Measurements from ENCODE around the gene DST.

The DST gene

DNA sequence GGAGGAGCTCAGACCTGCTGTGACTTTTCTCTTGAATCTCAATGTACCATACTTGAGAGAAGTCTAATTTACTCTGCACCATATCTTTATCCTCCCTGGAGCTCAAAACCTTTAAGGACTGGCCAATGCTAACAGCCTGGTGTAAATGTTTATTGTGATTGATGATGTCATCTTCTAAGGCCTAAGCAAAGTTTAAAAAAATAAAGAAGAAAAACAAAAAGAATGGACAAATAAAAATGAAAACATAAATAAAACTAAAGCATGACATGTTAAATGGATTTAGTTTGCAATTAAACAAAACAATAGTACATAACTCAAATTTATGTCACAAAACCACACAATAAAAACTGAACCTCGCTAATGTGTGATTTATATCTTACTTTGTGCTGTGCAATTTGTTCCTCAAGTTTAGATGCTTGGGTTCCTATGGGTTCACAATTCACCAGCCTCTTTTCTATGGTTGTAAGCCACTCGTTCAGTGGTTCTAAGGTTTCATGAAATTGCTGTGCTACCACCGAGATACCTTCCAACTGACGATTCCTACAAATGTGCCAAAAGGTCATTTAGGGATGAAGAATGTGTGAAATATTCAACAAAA lies 113.0 kb downstream of the DST start:
- Histone ChIP-seq H3K9me2 (replicated peaks; ENCODE audit: control insufficient read depth, low read length) (no peaks in the 10 kb centered on the region), H3K4me2 (ENCODE audit: low read length) (no peak overlapping the region), H3K36me3 (ENCODE audit: control insufficient read depth, low read length) (peaks cover 11% of the 10 kb centered on the region), H3F3A (ENCODE audit: control insufficient read depth, insufficient read depth) (no peaks in the 10 kb centered on the region), H3K4me1 (ENCODE audit: control insufficient read depth, low read length) (peaks cover 24% of the 10 kb centered on the region), H3K4me3 (ENCODE audit: low read length) (no peak overlapping the region), H3K27me3 (ENCODE audit: control insufficient read depth, low read length) (no peaks in the 10 kb centered on the region), H4K20me1 (ENCODE audit: control insufficient read depth, insufficient read depth, low read depth, low read length) (no peaks in the 10 kb centered on the region), H3K9me3 (ENCODE audit: control insufficient read depth, insufficient read depth, low read length) (no peaks in the 10 kb centered on the region), H3K27ac (ENCODE audit: low read depth, low read length) (no peak overlapping the region), H3K79me2 (ENCODE audit: control insufficient read depth, low read length) (no peaks in the 10 kb centered on the region)
- TF ChIP-seq EZH2phosphoT487 (IDR thresholded peaks at IDR 0.05; ENCODE audit: borderline replicate concordance, low read length), result no peak

DNA sequence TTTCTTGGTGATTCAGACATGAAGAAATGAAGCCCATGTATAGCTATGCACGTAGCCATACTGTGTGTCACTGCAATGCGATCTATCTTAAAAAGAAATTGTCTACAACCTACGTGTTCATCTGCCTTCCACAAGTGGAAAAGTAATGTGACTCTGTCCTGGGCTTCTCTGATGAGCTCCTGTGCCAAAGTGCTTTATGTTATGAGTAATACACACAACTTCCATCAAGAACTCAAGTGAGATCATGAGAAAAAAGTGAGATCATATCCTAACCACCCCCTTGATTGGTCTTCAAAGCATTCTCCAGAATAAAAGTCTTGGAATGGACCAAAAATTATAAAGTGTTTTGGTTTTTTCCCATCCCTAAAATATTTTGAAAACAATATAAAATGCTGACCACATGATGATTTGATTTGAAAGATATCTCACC lies 114.3 kb downstream of the DST start:
- peaks cover 11% of the 10 kb centered on the region for H3K36me3 ChIP-seq (ENCODE audit: control insufficient read depth, low read length)
- H3K4me2 ChIP-seq (ENCODE audit: low read length), result no peak overlapping the region
- H3K27ac ChIP-seq (ENCODE audit: low read depth, low read length), result no peak overlapping the region
- H3K4me1 ChIP-seq (ENCODE audit: control insufficient read depth, low read length), result peaks cover 16% of the 10 kb centered on the region
- TF ChIP-seq, protein P1, sequence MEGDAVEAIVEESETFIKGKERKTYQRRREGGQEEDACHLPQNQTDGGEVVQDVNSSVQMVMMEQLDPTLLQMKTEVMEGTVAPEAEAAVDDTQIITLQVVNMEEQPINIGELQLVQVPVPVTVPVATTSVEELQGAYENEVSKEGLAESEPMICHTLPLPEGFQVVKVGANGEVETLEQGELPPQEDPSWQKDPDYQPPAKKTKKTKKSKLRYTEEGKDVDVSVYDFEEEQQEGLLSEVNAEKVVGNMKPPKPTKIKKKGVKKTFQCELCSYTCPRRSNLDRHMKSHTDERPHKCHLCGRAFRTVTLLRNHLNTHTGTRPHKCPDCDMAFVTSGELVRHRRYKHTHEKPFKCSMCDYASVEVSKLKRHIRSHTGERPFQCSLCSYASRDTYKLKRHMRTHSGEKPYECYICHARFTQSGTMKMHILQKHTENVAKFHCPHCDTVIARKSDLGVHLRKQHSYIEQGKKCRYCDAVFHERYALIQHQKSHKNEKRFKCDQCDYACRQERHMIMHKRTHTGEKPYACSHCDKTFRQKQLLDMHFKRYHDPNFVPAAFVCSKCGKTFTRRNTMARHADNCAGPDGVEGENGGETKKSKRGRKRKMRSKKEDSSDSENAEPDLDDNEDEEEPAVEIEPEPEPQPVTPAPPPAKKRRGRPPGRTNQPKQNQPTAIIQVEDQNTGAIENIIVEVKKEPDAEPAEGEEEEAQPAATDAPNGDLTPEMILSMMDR (IDR thresholded peaks at IDR 0.05; ENCODE audit: low read depth, low read length, poor library complexity, severe bottlenecking), result no peak
- no peak for TF ChIP-seq EZH2phosphoT487 (IDR thresholded peaks at IDR 0.05; ENCODE audit: borderline replicate concordance, low read length)
- H3K9me2 ChIP-seq (replicated peaks; ENCODE audit: control insufficient read depth, low read length), result no peaks in the 10 kb centered on the region
- H4K20me1 ChIP-seq (ENCODE audit: control insufficient read depth, insufficient read depth, low read depth, low read length), result no peaks in the 10 kb centered on the region
- H3K79me2 ChIP-seq (ENCODE audit: control insufficient read depth, low read length), result no peaks in the 10 kb centered on the region
- H3K4me3 ChIP-seq (ENCODE audit: low read length), result no peak overlapping the region
- H3K27me3 ChIP-seq (ENCODE audit: control insufficient read depth, low read length), result no peaks in the 10 kb centered on the region
- H3K9me3 ChIP-seq (ENCODE audit: control insufficient read depth, insufficient read depth, low read length), result no peaks in the 10 kb centered on the region
- H3F3A ChIP-seq (ENCODE audit: control insufficient read depth, insufficient read depth), result no peaks in the 10 kb centered on the region

GRCh38 chr6:56527934-56528333 lies 114.8 kb downstream of the DST start:
- H4K20me1 ChIP-seq (ENCODE audit: control insufficient read depth, insufficient read depth, low read depth, low read length), result no peaks in the 10 kb centered on the region
- peaks cover 11% of the 10 kb centered on the region for H3K4me1 ChIP-seq (ENCODE audit: control insufficient read depth, low read length)
- H3K4me2 ChIP-seq (ENCODE audit: low read length), result no peak overlapping the region
- no peaks in the 10 kb centered on the region for H3K27me3 ChIP-seq (ENCODE audit: control insufficient read depth, low read length)
- H3K9me2 ChIP-seq (replicated peaks; ENCODE audit: control insufficient read depth, low read length), result no peaks in the 10 kb centered on the region
- H3K4me3 ChIP-seq (ENCODE audit: low read length), result no peak overlapping the region
- no peaks in the 10 kb centered on the region for H3K79me2 ChIP-seq (ENCODE audit: control insufficient read depth, low read length)
- no peaks in the 10 kb centered on the region for H3K9me3 ChIP-seq (ENCODE audit: control insufficient read depth, insufficient read depth, low read length)
- TF ChIP-seq, protein P1 (IDR thresholded peaks at IDR 0.05; ENCODE audit: low read depth, low read length, poor library complexity, severe bottlenecking), result no peak
- TF ChIP-seq EZH2phosphoT487 (IDR thresholded peaks at IDR 0.05; ENCODE audit: borderline replicate concordance, low read length), result no peak
- H3K36me3 ChIP-seq (ENCODE audit: control insufficient read depth, low read length), result peaks cover 11% of the 10 kb centered on the region
- H3K27ac ChIP-seq (ENCODE audit: low read depth, low read length), result no peak overlapping the region
- H3F3A ChIP-seq (ENCODE audit: control insufficient read depth, insufficient read depth), result no peaks in the 10 kb centered on the region

DNA sequence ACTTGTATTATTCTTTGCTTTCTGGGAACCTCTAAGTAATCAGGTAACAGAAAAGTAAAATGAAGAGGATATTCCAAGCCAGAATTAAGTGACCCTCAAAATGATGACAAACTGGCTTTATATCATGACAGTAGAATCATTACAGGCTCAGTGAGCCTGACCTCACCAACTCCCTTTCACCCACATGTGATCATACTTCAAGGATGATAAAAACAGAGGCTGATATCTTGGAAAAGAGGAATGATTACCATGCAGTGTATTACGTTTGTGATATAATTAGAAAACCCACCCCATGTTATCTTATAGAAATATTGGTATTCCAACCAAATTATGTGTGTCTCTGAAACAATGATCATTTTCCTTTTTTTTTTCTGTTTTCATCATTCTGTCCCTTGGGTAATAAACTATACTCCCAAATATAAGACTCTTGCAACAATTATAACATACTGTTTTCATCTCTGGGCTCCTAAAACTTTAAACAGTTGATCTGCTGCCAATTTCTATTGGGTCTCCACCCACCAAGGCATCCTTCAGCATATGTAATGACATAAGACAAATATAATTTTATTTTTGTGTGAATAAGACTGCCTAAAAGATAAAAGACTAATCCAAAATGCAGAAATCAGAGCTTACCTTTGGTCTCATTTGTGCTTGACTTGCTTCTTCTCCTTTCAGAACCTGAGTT lies 115.7 kb downstream of the DST start:
- no peak for TF ChIP-seq EZH2phosphoT487 (IDR thresholded peaks at IDR 0.05; ENCODE audit: borderline replicate concordance, low read length)
- TF ChIP-seq, protein P1 (IDR thresholded peaks at IDR 0.05; ENCODE audit: low read depth, low read length, poor library complexity, severe bottlenecking), result no peak
- Histone ChIP-seq H3K27ac (ENCODE audit: low read depth, low read length) (no peak overlapping the region), H3K4me1 (ENCODE audit: control insufficient read depth, low read length) (peaks cover 2% of the 10 kb centered on the region; the same call in 1 of the 2 replicates), H3K9me2 (replicated peaks; ENCODE audit: control insufficient read depth, low read length) (no peaks in the 10 kb centered on the region), H4K20me1 (ENCODE audit: control insufficient read depth, insufficient read depth, low read depth, low read length) (no peaks in the 10 kb centered on the region), H3K9me3 (ENCODE audit: control insufficient read depth, insufficient read depth, low read length) (no peaks in the 10 kb centered on the region), H3K36me3 (ENCODE audit: control insufficient read depth, low read length) (peaks cover 10% of the 10 kb centered on the region), H3F3A (ENCODE audit: control insufficient read depth, insufficient read depth) (no peaks in the 10 kb centered on the region), H3K4me3 (ENCODE audit: low read length) (no peak overlapping the region), H3K27me3 (ENCODE audit: control insufficient read depth, low read length) (no peaks in the 10 kb centered on the region), H3K4me2 (ENCODE audit: low read length) (no peak overlapping the region), H3K79me2 (ENCODE audit: control insufficient read depth, low read length) (no peaks in the 10 kb centered on the region)

Measured in DOHH2 (cell line).